ENCODE results near the gene NDUFV1. TPM values are rescaled to one million over a fixed set of nuclear protein-coding genes. Genes with fewer than 3 reads are reported as not detected.

Gene NDUFV1
- total and polyA plus RNA-seq, 9 of the 15 experiments (the other 6 are each of a cell fraction or from before 2014, with no cell fraction given) = 10.8 to 423 (median 209) TPM

DNA sequence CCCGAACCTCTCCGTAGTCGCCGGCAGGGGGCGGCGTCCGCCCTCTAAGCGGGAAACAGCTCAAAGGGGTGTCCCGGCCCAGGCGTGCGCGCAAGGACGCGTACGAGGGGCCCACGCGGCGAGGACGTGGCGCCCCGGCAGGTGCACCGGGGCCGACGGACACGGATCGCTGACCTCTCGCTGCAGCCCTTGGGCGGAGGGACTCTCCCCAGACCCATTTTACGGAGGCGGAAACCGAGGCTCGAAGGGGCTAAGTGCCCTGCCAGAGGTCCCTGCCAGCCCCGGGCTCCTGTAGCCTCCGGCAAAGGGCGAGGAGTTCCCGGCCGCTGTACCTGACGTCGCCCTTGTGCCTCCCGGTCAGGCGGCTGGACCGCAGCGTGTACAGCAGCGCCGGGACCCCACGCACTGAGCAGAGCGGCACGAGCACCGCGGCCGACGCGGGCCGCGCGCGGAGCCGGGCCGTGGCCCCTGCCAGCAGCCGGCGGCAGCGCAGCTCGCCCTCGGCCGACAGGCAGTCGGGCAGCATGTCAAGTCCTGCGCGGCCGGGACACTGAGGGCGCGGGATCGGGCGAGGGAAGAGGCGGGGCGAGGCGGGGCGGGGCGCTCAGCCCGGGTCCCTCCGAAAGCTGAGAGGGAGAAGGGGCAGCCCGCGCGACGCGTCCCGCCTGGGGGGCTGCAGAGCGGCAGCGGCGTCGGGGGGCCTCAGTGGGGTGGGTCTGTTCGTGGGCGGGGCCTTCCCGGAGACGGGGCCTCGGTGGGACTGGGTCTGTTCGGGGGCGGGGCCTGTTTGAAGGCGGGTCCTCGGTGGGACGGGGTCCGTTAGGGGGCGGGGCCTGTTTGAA is 22.9 kb downstream of the NDUFV1 start, which contains the start of gene NUDT8 (continued):
- TF ChIP-seq, protein P1, sequence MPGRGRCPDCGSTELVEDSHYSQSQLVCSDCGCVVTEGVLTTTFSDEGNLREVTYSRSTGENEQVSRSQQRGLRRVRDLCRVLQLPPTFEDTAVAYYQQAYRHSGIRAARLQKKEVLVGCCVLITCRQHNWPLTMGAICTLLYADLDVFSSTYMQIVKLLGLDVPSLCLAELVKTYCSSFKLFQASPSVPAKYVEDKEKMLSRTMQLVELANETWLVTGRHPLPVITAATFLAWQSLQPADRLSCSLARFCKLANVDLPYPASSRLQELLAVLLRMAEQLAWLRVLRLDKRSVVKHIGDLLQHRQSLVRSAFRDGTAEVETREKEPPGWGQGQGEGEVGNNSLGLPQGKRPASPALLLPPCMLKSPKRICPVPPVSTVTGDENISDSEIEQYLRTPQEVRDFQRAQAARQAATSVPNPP (IDR thresholded peaks at IDR 0.05; ENCODE audit: borderline replicate concordance, insufficient read depth, insufficient read length) = no peak
- TF ChIP-seq RBFOX2 (IDR thresholded peaks at IDR 0.05; ENCODE audit: low read depth, low read length) (peak; percentile 88), ZNF165 (CRISPR knock-in tag; IDR thresholded peaks at IDR 0.05; ENCODE audit: borderline replicate concordance) (no peak), ZNF263 (CRISPR knock-in tag; IDR thresholded peaks at IDR 0.05; ENCODE audit: borderline replicate concordance) (peak; percentile 64; the same call in 1 of the 2 replicates), KLF13 (tag; IDR thresholded peaks at IDR 0.05; ENCODE audit: borderline replicate concordance, low read depth) (peak; percentile 81; the same call in 1 of the 2 replicates), ZNF12 (CRISPR knock-in tag; IDR thresholded peaks at IDR 0.05) (peak; percentile 88), HDAC8 (tag; IDR thresholded peaks at IDR 0.05) (peak; percentile 75), MECOM (CRISPR knock-in tag; IDR thresholded peaks at IDR 0.05) (0 out of 2 replicates have a peak, but pooled peaks have one; percentile 29), NRF1 (conservative IDR thresholded peaks at IDR 0.05 in 1 of 2, IDR thresholded peaks at IDR 0.05 in 1 of 2) (peak; percentile 75 to 81), TOE1 (IDR thresholded peaks at IDR 0.05; ENCODE audit: borderline replicate concordance) (peak; percentile 8; the same call in 1 of the 2 replicates), TOE1 (CRISPR knock-in tag; IDR thresholded peaks at IDR 0.05; ENCODE audit: borderline replicate concordance, low read depth) (no peak), NR1H2 (CRISPR knock-in tag; IDR thresholded peaks at IDR 0.05) (peak; percentile 89), PML (IDR thresholded peaks at IDR 0.05; ENCODE audit: low read length) (peak; percentile 44; the same call in 1 of the 2 replicates), ZNF143 (CRISPR knock-in tag; IDR thresholded peaks at IDR 0.05) (peak; percentile 57; the same call in 1 of the 2 replicates), CBX1 (IDR thresholded peaks at IDR 0.05; ENCODE audit: low read depth) (peak; percentile 93), NFIC (IDR thresholded peaks at IDR 0.05) (peak; percentile 36; the same call in 1 of the 2 replicates), CHD1 (IDR thresholded peaks at IDR 0.05; ENCODE audit: low read length) (peak; percentile 90), NONO (IDR thresholded peaks at IDR 0.05; ENCODE audit: low read depth in 2 of 2, low read length in 1 of 2) (peak; percentile 65 to 69; a peak in 3 of 4 replicates)
- TF ChIP-seq, protein P2, sequence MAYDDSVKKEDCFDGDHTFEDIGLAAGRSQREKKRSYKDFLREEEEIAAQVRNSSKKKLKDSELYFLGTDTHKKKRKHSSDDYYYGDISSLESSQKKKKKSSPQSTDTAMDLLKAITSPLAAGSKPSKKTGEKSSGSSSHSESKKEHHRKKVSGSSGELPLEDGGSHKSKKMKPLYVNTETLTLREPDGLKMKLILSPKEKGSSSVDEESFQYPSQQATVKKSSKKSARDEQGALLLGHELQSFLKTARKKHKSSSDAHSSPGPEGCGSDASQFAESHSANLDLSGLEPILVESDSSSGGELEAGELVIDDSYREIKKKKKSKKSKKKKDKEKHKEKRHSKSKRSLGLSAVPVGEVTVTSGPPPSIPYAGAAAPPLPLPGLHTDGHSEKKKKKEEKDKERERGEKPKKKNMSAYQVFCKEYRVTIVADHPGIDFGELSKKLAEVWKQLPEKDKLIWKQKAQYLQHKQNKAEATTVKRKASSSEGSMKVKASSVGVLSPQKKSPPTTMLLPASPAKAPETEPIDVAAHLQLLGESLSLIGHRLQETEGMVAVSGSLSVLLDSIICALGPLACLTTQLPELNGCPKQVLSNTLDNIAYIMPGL (CRISPR knock-in tag; IDR thresholded peaks at IDR 0.05) = peak; percentile 88; the same call in 1 of the 2 replicates
- TF ChIP-seq, protein P3, sequence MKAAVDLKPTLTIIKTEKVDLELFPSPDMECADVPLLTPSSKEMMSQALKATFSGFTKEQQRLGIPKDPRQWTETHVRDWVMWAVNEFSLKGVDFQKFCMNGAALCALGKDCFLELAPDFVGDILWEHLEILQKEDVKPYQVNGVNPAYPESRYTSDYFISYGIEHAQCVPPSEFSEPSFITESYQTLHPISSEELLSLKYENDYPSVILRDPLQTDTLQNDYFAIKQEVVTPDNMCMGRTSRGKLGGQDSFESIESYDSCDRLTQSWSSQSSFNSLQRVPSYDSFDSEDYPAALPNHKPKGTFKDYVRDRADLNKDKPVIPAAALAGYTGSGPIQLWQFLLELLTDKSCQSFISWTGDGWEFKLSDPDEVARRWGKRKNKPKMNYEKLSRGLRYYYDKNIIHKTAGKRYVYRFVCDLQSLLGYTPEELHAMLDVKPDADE (conservative IDR thresholded peaks at IDR 0.05; ENCODE audit: control insufficient read depth, low read depth, low read length) = peak; percentile 74; the same call in 1 of the 2 replicates
- TF ChIP-seq, protein P4, sequence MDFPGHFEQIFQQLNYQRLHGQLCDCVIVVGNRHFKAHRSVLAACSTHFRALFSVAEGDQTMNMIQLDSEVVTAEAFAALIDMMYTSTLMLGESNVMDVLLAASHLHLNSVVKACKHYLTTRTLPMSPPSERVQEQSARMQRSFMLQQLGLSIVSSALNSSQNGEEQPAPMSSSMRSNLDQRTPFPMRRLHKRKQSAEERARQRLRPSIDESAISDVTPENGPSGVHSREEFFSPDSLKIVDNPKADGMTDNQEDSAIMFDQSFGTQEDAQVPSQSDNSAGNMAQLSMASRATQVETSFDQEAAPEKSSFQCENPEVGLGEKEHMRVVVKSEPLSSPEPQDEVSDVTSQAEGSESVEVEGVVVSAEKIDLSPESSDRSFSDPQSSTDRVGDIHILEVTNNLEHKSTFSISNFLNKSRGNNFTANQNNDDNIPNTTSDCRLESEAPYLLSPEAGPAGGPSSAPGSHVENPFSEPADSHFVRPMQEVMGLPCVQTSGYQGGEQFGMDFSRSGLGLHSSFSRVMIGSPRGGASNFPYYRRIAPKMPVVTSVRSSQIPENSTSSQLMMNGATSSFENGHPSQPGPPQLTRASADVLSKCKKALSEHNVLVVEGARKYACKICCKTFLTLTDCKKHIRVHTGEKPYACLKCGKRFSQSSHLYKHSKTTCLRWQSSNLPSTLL (IDR thresholded peaks at IDR 0.05) = no peak
